D341Med (cell line): Measurements from ENCODE around the gene CPNE5.

ENCODE experiments used
- DNase-seq: peaks from one replicate; pipeline ENCODE4 v3.0.0; 2012; ENCODE audit warnings: low spot score

Gene CPNE5

GRCh38 chr6:36743538-36744303 lies 95.5 kb downstream of the CPNE5 start:
- DNase-seq, result no peak

GRCh38 chr6:36743032-36743431 lies 96.2 kb downstream of the CPNE5 start:
- no peak for DNase-seq

- DNase-seq, result no peak
Measured at GRCh38 chr6:36742146-36742545, 97.1 kb downstream of the CPNE5 start.

- DNase-seq, result no peak
Measured at GRCh38 chr6:36740818-36741179, 98.4 kb downstream of the CPNE5 start.

- DNase-seq, result no peak
Measured at GRCh38 chr6:36739947-36740817, 99.1 kb downstream of the CPNE5 start.

GRCh38 chr6:36738108-36738507 lies 101.1 kb downstream of the CPNE5 start:
- no peak for DNase-seq

GRCh38 chr6:36737043-36737785 lies 102.0 kb downstream of the CPNE5 start:
- DNase-seq, result no peak

- no peak for DNase-seq
Measured at GRCh38 chr6:36735110-36736071, 103.9 kb downstream of the CPNE5 start.

- DNase-seq, result no peak
Measured at GRCh38 chr6:36734486-36735060, 104.7 kb downstream of the CPNE5 start.

- DNase-seq, result no peak
Measured at GRCh38 chr6:36733300-36733699, 105.9 kb downstream of the CPNE5 start.

GRCh38 chr6:36731622-36732310 lies 107.5 kb downstream of the CPNE5 start:
- DNase-seq, result no peak

- DNase-seq, result no peak
Measured at GRCh38 chr6:36730424-36731380, 108.5 kb downstream of the CPNE5 start.

- no peak for DNase-seq
Measured at GRCh38 chr6:36729161-36729524, 110.1 kb downstream of the CPNE5 start.

- no peak for DNase-seq
Measured at GRCh38 chr6:36728289-36729160, 110.7 kb downstream of the CPNE5 start.

GRCh38 chr6:36727505-36728021 lies 111.7 kb downstream of the CPNE5 start:
- no peak for DNase-seq

GRCh38 chr6:36725581-36725980 lies 113.7 kb downstream of the CPNE5 start:
- no peak for DNase-seq

GRCh38 chr6:36724514-36725390 lies 114.5 kb downstream of the CPNE5 start:
- peak; percentile 73 for DNase-seq
